Stimulated activated CD8-positive, alpha-beta memory T cell treated with anti-CD3 and anti-CD28 coated beads, Interleukin-7, amount 100 ng/mL, for 4 hours (primary cell): ENCODE measurements around the gene COG7.
"Not testable (repeated sequence)": the region's sequence is repeated elsewhere in the genome, so short reads cannot be mapped to it uniquely, and the experiment has no call there.

Experiments used
- DNase-seq, 2 donors: peaks; one replicate each; pipeline ENCODE4 v3.0.0-alpha.2; 2020; ENCODE audit warnings: low read depth in 2 of 2

Gene COG7

DNA sequence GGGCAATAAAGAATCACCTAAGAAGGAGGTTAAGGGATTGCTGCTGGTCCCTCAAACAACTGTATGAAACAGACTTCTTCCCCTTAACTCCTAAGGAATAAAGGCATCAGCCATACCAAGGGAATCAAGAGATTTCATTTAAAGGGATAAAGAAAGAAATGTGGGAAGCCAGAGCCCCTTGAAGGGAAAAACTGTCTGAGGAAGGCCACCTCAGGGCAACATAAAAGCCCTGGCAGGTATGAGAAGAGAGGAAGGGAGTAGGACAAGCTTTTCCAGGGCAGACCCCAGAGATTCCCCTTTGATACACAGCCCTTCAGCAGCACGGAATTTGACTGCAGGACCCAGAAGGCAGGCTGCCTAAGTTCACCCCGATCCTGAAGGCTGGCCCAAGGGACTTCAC, 43.5 kb downstream of the COG7 start:
- no peak for DNase-seq

- DNase-seq: no peak
These were observed 44.1 kb downstream of the COG7 start for GRCh38 chr16:23408823-23409298.

DNA sequence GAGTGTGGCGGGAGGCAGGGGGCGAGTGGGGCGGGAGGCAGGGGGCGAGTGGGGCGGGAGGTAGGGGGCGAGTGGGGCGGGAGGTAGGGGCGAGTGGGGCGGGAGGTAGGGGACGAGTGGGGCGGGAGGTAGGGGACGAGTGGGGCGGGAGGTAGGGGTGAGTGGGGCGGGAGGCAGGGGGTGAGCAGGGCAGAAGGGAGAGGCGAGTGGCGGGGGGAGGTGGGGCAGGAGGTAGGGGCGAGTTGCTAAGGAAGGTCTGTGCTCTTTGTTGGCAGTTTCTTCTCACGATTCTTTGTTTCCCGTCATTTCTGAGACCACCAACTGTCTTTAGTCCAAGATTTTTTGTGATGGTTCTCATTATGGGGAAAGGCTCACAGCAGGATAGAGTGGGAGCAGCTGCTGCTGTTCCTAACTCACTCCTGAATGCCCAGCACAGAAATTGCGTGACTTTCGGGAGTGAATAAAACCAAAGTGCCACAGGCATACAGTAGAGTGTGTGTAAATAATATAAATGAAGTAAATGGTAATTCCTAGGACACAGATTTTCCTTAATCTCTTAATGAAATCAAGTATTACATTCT, 44.7 kb downstream of the COG7 start:
- no peak for DNase-seq

GRCh38 chr16:23407436-23408127, 45.4 kb downstream of the COG7 start:
- no peak for DNase-seq

DNA sequence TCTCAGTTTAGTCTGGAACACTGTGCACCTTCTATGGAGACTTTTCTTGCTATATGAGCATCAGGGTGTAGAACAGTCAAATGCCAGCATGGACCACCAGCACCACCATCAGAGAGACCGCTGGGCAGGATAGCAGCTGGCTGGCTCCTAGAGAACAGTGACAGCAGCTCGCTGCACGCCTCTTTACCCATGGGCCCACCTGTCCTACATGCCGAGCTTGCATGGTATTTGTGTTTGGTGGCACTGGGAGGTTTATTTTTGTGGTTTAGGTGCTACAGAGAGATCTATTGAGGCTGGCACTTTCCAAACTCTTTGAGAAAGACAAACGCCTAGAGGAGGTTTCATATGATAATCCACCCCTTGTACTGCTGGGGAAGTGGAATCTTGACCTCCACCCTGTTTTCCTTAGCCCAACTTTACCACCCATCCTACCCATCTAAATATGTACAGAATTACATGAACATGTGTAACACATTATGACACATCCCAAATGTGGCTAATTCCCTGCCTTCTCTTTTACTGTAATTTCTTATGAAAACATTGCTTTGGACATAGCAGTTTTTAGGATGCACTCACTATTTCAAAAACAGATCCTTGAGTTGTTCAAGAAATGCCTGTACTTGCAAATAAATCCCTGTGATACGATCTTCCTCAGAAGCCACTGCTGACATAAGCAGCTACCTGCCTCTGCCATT, 46.3 kb downstream of the COG7 start:
- DNase-seq: no peak

DNA sequence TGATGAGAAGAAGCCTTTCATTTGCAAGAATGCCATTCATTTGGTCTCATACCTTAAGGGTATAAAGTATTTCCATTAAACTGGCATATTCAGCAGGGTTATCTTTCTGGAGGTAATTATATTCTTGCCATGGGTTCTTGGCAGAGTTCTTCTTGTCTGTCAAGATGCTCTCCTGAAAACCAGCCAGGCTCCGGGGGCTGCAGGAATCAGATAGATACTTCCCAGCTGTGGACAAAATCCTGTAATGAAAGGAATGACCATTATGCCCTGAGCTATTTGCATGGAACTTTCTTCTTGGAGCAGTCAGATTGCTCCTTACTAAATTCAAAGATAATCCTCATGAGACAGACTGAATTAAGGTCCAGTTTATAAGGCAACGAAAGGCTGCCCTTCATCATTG, 47.0 kb downstream of the COG7 start:
- DNase-seq: no peak

- no peak for DNase-seq
These were observed 49.4 kb downstream of the COG7 start for GRCh38 chr16:23403547-23403946.

- no peak for DNase-seq
These were observed 50.9 kb downstream of the COG7 start for GRCh38 chr16:23402100-23402499.

DNA sequence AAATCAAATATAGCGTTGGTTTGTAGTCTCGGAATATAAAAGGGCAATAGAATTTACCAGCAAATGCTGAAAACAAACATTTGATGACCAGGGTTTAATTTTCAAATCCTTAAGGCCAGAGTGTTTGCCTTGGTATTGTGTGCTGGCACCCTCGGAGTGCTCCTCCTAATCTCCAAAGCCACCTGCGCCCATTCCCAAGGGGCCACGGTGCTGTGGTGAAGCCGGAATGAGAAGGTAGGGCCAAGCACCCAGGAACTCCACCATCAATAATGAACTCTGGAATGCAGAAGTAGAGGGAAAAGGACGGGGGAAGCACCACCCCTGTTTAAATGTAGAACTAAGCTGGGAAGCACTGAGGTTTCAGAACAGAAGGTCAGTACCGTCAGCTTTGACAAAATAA, 51.9 kb downstream of the COG7 start:
- DNase-seq: no peak

- DNase-seq: not testable (repeated sequence)
These were observed 52.5 kb downstream of the COG7 start for GRCh38 chr16:23400447-23400846.

DNA sequence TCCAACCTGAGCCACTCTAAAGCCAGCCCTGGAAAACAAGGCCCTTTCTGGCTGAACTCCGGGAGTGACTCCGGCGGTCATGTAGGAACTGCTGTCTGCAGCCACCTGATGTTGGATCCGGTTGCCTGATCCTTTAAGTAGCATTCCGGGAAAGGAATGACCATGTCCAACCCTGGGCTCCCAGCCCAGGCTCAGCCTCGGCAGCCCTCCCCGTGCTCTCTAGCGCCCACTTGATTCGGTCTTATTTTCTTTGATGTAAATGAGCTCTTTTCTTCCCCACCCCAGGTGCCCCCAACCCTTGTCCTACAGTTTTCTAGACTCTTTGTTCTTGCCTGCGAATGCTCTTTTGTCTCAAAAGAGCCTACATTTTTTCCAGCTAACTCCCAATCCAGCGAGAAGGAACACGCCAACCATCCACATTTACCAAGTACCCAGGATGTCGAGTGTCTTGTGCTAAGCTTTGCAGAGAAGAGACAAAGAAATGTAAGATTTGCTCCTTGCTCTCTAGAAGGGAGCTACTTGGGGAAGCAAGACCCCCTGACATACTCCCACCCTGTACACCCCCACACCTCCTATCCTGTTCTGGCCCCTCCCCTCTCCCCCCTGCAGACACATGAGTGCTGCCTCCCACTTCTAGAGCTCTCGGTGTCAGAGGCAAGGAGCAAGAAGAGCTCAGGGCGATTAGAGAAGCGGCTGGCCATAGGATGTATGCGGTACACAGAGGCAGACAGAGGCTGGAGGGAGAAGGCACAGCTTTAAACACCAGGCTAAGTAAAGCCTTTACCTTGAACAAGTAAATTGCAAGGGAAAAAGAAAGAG, 53.8 kb downstream of the COG7 start:
- no peak for DNase-seq

GRCh38 chr16:23397464-23397863, 55.5 kb downstream of the COG7 start:
- no peak for DNase-seq

DNA sequence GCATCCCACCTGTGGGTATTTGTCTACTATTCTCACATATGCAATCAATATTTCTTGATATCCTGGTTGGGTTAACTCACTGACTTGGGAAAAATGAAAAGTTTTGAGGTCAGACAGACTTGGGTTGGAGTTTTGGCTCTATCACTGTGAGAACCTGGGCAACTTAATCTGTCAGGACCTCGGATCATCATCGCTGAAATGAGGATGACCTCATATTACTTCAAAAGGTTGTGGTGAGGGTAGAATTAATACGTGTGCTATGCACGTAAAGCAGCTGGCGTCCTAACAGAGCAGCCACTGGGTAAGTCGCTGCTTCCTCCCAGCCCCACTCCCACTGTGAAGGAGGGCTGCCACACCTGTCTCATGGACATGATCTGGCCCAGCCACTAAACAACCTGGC, 57.3 kb downstream of the COG7 start:
- DNase-seq: no peak

GRCh38 chr16:23394141-23394831, 58.7 kb downstream of the COG7 start:
- no peak for DNase-seq

- no peak for DNase-seq
These were observed 60.8 kb downstream of the COG7 start for GRCh38 chr16:23392223-23392600.

- no peak for DNase-seq
These were observed 61.4 kb downstream of the COG7 start for GRCh38 chr16:23391381-23392222.

DNA sequence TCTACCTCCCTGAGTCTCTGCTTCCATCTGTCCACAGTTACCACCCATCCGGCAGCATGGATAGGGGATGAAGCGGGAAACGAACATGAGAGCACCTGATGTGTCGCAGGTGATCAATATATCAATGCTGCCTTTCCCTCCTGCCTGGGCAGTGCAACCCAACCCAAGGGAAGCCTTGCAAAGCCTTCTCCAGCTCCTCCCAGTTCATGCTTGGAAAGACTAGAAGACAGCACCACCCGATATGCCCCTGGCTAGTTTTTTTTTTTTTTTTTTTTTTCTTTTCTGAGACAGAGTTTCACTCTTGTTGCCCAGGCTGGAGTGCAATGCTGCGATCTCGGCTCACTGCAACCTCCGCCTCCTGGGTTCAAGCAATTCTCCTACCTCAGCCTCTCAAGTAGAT, 63.1 kb downstream of the COG7 start:
- DNase-seq: not testable (repeated sequence)

DNA sequence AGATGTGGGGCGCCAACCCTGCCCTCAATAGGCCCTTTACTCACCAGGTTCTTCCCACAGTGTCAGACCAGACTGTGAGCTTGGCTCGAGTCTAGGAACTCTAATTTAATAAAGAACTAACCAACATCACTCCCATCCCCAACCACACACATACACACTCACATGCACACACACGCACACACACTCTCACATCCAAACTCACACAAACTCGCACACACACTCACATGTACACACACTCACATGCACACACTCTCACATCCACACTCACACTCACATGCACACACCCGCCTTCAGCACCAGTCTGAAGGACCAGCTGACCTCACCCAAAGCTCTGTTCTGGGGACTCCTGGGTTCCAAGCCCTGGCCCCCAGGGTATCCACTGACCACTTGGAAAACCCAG, 63.8 kb downstream of the COG7 start:
- no peak for DNase-seq

DNA sequence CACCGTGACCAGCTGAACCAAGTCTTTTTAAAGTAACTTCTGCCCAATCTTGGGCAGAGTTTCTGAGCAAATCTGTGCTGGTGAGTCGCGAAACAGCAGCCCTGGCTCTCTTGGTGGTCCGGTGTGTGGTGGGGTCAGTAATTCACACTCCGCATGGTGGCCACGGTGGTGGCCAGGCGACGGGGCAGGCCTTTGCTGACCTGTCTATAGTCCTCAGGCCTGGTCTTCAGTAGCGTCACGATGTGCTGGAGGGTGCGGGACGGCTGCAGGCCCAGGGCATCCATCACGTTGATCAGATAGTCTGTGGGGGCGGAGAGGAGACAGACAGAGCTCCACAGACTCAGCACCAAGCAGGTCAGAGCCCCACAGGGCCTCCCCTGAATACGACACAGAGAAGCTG, 64.2 kb downstream of the COG7 start:
- no peak for DNase-seq

GRCh38 chr16:23387666-23388065, 65.3 kb downstream of the COG7 start:
- no peak for DNase-seq

- no peak for DNase-seq
These were observed 67.5 kb downstream of the COG7 start for GRCh38 chr16:23385441-23385840.
